HepG2 (cell line): Measurements from ENCODE around the gene CNTN4. TPM values are rescaled to one million over a fixed set of nuclear protein-coding genes. Genes with fewer than 3 reads are reported as not detected.

Experiments
- ATAC-seq: fragments of 200-7000 bp; cut with Tn5 transposase; 3 replicates; pipeline ENCODE4 v1.9.1; 2020; ENCODE audit warnings: mild to moderate bottlenecking, moderate library complexity
- BruUV-seq: library from RNA; stranded (reverse); fragments of 400-500 nt; replicated peaks from 2 replicates; lab custom pipeline; 2021; lab: Mats Ljungman, UMichigan
- CTCF ChIA-PET: fragments of 300-600 bp; formaldehyde crosslinking; extraction: SDS; loops from one replicate; lab custom pipeline; 2021; ENCODE audit warnings: low total read pairs, inconsistent platforms, low intra/inter-chr PET ratio; lab: Yijun Ruan, JAX
- POLR2A ChIA-PET: fragments of 350-600 bp; sonication (Branson Sonifier 250); formaldehyde crosslinking; loops from one replicate; lab custom pipeline; 2020; ENCODE audit warnings: antibody characterized with exemption, inconsistent platforms; lab: Yijun Ruan, JAX
- DNase-seq: peaks from one replicate; pipeline ENCODE4 v3.0.0-alpha.2; 2015; ENCODE audit warnings: low spot score
- FAIRE-seq: peaks from 3 replicates; lab custom pipeline; 2011; peaks lifted over from hg19 to GRCh38; lab: Jason Lieb, UNC
- H2AFZ ChIP-seq: one replicate; pipeline ENCODE4 v1.6.1; 2011; ENCODE audit warnings: low read length, inconsistent platforms
- H3K27ac ChIP-seq: fragments of 300-600 bp; 3 replicates; pipeline ENCODE4 v1.8.0; 2011; ENCODE audit warnings: mixed run types, mild to moderate bottlenecking, mixed read lengths, low read length, inconsistent platforms; ENCODE audit not compliant: insufficient read depth; ENCODE audit errors: extremely low read length
- H3K27me3 ChIP-seq, 2 experiments: fragments of 200-600 bp in 1 of 2; 2 replicates in 1 of 2; 3 replicates in 1 of 2; pipeline versions ENCODE4 v1.6.0 to v1.8.0; 2011; ENCODE audit warnings: low read length in 2 of 2, mild to moderate bottlenecking in 2 of 2, moderate library complexity in 2 of 2, inconsistent platforms in 1 of 2; ENCODE audit not compliant: insufficient read depth in 2 of 2, control insufficient read depth in 1 of 2
- H3K36me3 ChIP-seq, 2 experiments: fragments of 200-600 bp in 1 of 2; replicated peaks in 1 of 2; 2 replicates in 1 of 2; 3 replicates in 1 of 2; pipeline versions ENCODE4 v1.5.1 to v1.8.0; 2011; ENCODE audit warnings: low read length in 2 of 2, inconsistent platforms in 1 of 2; ENCODE audit not compliant: insufficient read depth in 2 of 2, control insufficient read depth in 1 of 2
- H3K4me1 ChIP-seq: 2 replicates; pipeline ENCODE4 v1.5.1; 2012; ENCODE audit warnings: low read length, inconsistent platforms; ENCODE audit not compliant: insufficient read depth
- H3K4me2 ChIP-seq: 2 replicates; pipeline ENCODE4 v1.6.0; 2011; ENCODE audit warnings: low read depth, low read length, inconsistent platforms
- H3K4me3 ChIP-seq, 3 experiments: fragments of 200-600 bp in 1 of 3; sonication (generic), shearing (Covaris generic) in 1 of 3; replicated peaks in 1 of 3; 2 replicates each; pipeline ENCODE4 v1.5.1; 2011 to 2016; ENCODE audit warnings: low read length in 3 of 3, inconsistent platforms in 2 of 3, low read depth in 2 of 3, mild to moderate bottlenecking in 2 of 3, control low read depth in 1 of 3, mixed read lengths in 1 of 3; ENCODE audit not compliant: insufficient read depth in 1 of 3
- H3K79me2 ChIP-seq: one replicate; pipeline ENCODE4 v1.6.1; 2011; ENCODE audit warnings: low read length, inconsistent platforms; ENCODE audit not compliant: insufficient read depth
- H3K9ac ChIP-seq: 2 replicates; pipeline ENCODE4 v1.6.0; 2011; ENCODE audit warnings: mild to moderate bottlenecking, low read depth, low read length, inconsistent platforms; ENCODE audit not compliant: insufficient read depth
- H3K9me3 ChIP-seq: 2 replicates; pipeline ENCODE4 v1.5.1; 2012; ENCODE audit warnings: mild to moderate bottlenecking, low read length
- H4K20me1 ChIP-seq: 2 replicates; pipeline ENCODE4 v1.6.0; 2011; ENCODE audit warnings: inconsistent platforms, mild to moderate bottlenecking, low read length, moderate library complexity; ENCODE audit not compliant: insufficient read depth
- KLF15 ChIP-seq: sonication (generic); formaldehyde crosslinking; IDR thresholded peaks from 2 replicates; pipeline ENCODE4 v1.8.1; 2023; ENCODE audit warnings: borderline replicate concordance, mild to moderate bottlenecking, inconsistent platforms, missing genetic modification reagents, mixed read lengths
- ZBTB25 ChIP-seq: IDR thresholded peaks from 2 replicates; pipeline ENCODE4 v1.6.1; 2018; ENCODE audit warnings: missing genetic modification reagents
- ZNF30 ChIP-seq: sonication (generic); formaldehyde crosslinking; IDR thresholded peaks from 2 replicates; pipeline ENCODE4 v1.5.0; 2020; ENCODE audit warnings: mild to moderate bottlenecking, missing genetic modification reagents
- ZNF543 ChIP-seq: sonication (generic); formaldehyde crosslinking; IDR thresholded peaks from 2 replicates; pipeline ENCODE4 v1.4.0; 2020; ENCODE audit warnings: mild to moderate bottlenecking, missing genetic modification reagents
- ZNF639 ChIP-seq: conservative IDR thresholded peaks from 2 replicates; pipeline ENCODE4 v1.6.1; 2018; ENCODE audit warnings: missing genetic modification reagents
- ZNF761 ChIP-seq: sonication (generic); formaldehyde crosslinking; conservative IDR thresholded peaks from 2 replicates; pipeline ENCODE4 v1.4.0; 2020; ENCODE audit warnings: mild to moderate bottlenecking, missing genetic modification reagents
- WGBS: methylation state at CpG from one replicate; pipeline ENCODE4 v1.1.6; 2017; ENCODE audit warnings: low lambda C conversion rate; 5-methylcytosine and 5-hydroxymethylcytosine counted together
- in situ Hi-C: cut with HindIII; loops from 2 replicates; pipeline ENCODE4 v1.10.0; 2017; ENCODE audit warnings: low pct_unique_long_range_greater_than_20kb; ENCODE audit not compliant: extremely low pct_ligation_motif_present
- intact Hi-C: fragments of 100-400 bp; cut with micrococcal nuclease; formaldehyde crosslinking; loops from one replicate; pipeline ENCODE4 v1.10.0; 2022; ENCODE audit not compliant: unreplicated experiment
- polyA plus RNA-seq, 8 experiments: library from polyadenylated mRNA; depleted of rRNA in 3 of 8; stranded (reverse) in 7 of 8; unstranded in 1 of 8; fragments of >200 nt; fragmentation: Illumina TruSeq in 4 of 8; extraction: Trizol in 4 of 8; gene quantifications; 2 replicates each; pipeline versions ENCODE4 v1.2.1 to v1.2.3, GENCODE V29; 2011 to 2016; ENCODE audit warnings: low read depth in 4 of 8, missing spikeins in 1 of 8, mixed read lengths in 1 of 8; ENCODE audit not compliant: insufficient read depth in 1 of 8
- total RNA-seq, 5 experiments: library from RNA; depleted of rRNA; stranded (reverse); fragments of >200 nt; fragmentation: Illumina TruSeq; extraction: Trizol; gene quantifications; 2 replicates each; pipeline ENCODE4 v1.2.3, GENCODE V29; 2016; ENCODE audit warnings: low read depth in 1 of 5
- TF ChIP-seq, protein P1 (sequence below): sonication (generic); formaldehyde crosslinking; conservative IDR thresholded peaks from 2 replicates; pipeline ENCODE4 v1.5.0; 2020; ENCODE audit warnings: missing genetic modification reagents
- TF ChIP-seq, protein P2 (sequence below): sonication (generic); formaldehyde crosslinking; IDR thresholded peaks from 2 replicates; pipeline ENCODE4 v1.5.0; 2020; ENCODE audit warnings: mild to moderate bottlenecking, low read depth, missing genetic modification reagents, borderline replicate concordance

Gene CNTN4
- total and polyA plus RNA-seq, 2 of the 13 experiments (the other 11 are each of a cell fraction or from before 2014, with no cell fraction given), result 0.01 to 0.13 TPM

- TF ChIP-seq ZNF761 (no peak), ZBTB25 (CRISPR knock-in tag) (no peak), ZNF543 (CRISPR knock-in tag) (no peak)
Measured at GRCh38 chr3:3068358-3068881, 969.8 kb downstream of the CNTN4 start (continued).

GRCh38 chr3:3069723-3070122 lies 971.1 kb downstream of the CNTN4 start:
- FAIRE-seq, result no peak
- Histone ChIP-seq H3K9me3 (no peaks in the 10 kb centered on the region), H3K27ac (no peak overlapping the region), H4K20me1 (no peaks in the 10 kb centered on the region), H3K4me1 (no peaks in the 10 kb centered on the region), H2AFZ (no peak overlapping the region), H3K9ac (no peak overlapping the region), H3K36me3 (no peaks in the 10 kb centered on the region), H3K4me2 (no peak overlapping the region)
- DNase-seq, result no peak
- CTCF ChIA-PET, result no interaction called here
- no TSS peak for BruUV-seq
- in situ Hi-C loops (no loop called here), intact Hi-C loops (no loop called here)
- POLR2A ChIA-PET, result no interaction called here
- ATAC-seq, result no peak
- 1% methylated on average over 5 of the region's 5 CpGs for WGBS
- TF ChIP-seq, protein P1, sequence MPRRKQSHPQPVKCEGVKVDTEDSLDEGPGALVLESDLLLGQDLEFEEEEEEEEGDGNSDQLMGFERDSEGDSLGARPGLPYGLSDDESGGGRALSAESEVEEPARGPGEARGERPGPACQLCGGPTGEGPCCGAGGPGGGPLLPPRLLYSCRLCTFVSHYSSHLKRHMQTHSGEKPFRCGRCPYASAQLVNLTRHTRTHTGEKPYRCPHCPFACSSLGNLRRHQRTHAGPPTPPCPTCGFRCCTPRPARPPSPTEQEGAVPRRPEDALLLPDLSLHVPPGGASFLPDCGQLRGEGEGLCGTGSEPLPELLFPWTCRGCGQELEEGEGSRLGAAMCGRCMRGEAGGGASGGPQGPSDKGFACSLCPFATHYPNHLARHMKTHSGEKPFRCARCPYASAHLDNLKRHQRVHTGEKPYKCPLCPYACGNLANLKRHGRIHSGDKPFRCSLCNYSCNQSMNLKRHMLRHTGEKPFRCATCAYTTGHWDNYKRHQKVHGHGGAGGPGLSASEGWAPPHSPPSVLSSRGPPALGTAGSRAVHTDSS (CRISPR knock-in tag), result no peak
- TF ChIP-seq, protein P2, sequence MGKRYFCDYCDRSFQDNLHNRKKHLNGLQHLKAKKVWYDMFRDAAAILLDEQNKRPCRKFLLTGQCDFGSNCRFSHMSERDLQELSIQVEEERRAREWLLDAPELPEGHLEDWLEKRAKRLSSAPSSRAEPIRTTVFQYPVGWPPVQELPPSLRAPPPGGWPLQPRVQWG (CRISPR knock-in tag), result no peak
- TF ChIP-seq ZNF30 (CRISPR knock-in tag) (no peak), KLF15 (CRISPR knock-in tag) (no peak), ZNF639 (CRISPR knock-in tag) (no peak)
- TF ChIP-seq, all 625 proteins: peak for 0
- H3K4me3 ChIP-seq, result no peak overlapping the region
- H3K79me2 ChIP-seq, result no peaks in the 10 kb centered on the region
- H3K27me3 ChIP-seq, result peaks cover 0 to 12% of the 10 kb centered on the region in 2 experiments; a peak in 2 of 5 replicates
